Measurements from ENCODE around the gene NKD1. TPM values are rescaled to one million over a fixed set of nuclear protein-coding genes. Genes with fewer than 3 reads are reported as not detected.
"Not testable (repeated sequence)": the region's sequence is repeated elsewhere in the genome, so short reads cannot be mapped to it uniquely, and the experiment has no call there.

Gene NKD1
- total RNA-seq, 1 experiment from 2014 or later, result 0.02 TPM

- Histone ChIP-seq H3K27ac (no peak overlapping the region), H3K4me3 (no peak overlapping the region), H3K4me1 (no peaks in the 10 kb centered on the region), H3K27me3 (no peaks in the 10 kb centered on the region), H3K36me3 (no peaks in the 10 kb centered on the region), H3K9me3 (replicated peaks) (no peaks in the 10 kb centered on the region)
- DNase-seq, result no peak
These were observed 19.4 kb upstream of the NKD1 start for GRCh38 chr16:50528820-50529219.

GRCh38 chr16:50529334-50529733 lies 18.9 kb upstream of the NKD1 start:
- H3K27me3 ChIP-seq, result no peaks in the 10 kb centered on the region
- DNase-seq, result no peak
- H3K4me3 ChIP-seq, result no peak overlapping the region
- no peaks in the 10 kb centered on the region for H3K36me3 ChIP-seq
- no peak overlapping the region for H3K27ac ChIP-seq
- H3K9me3 ChIP-seq (replicated peaks), result no peaks in the 10 kb centered on the region
- no peaks in the 10 kb centered on the region for H3K4me1 ChIP-seq

GRCh38 chr16:50530277-50531236 lies 17.6 kb upstream of the NKD1 start:
- no peak overlapping the region for H3K27ac ChIP-seq
- no peaks in the 10 kb centered on the region for H3K27me3 ChIP-seq
- H3K4me3 ChIP-seq, result no peak overlapping the region
- no peaks in the 10 kb centered on the region for H3K36me3 ChIP-seq
- DNase-seq, result no peak
- no peaks in the 10 kb centered on the region for H3K9me3 ChIP-seq (replicated peaks)
- no peaks in the 10 kb centered on the region for H3K4me1 ChIP-seq

GRCh38 chr16:50531359-50531758 lies 16.8 kb upstream of the NKD1 start:
- Histone ChIP-seq H3K4me3 (no peak overlapping the region), H3K9me3 (replicated peaks) (no peaks in the 10 kb centered on the region), H3K4me1 (no peaks in the 10 kb centered on the region), H3K27ac (no peak overlapping the region), H3K36me3 (no peaks in the 10 kb centered on the region), H3K27me3 (no peaks in the 10 kb centered on the region)
- DNase-seq, result no peak

- H3K4me3 ChIP-seq, result no peak overlapping the region
- H3K9me3 ChIP-seq (replicated peaks), result no peaks in the 10 kb centered on the region
- DNase-seq, result no peak
- H3K36me3 ChIP-seq, result no peaks in the 10 kb centered on the region
- no peak overlapping the region for H3K27ac ChIP-seq
- H3K27me3 ChIP-seq, result no peaks in the 10 kb centered on the region
- no peaks in the 10 kb centered on the region for H3K4me1 ChIP-seq
These were observed 16.3 kb upstream of the NKD1 start for GRCh38 chr16:50531901-50532300.

- DNase-seq, result no peak
- Histone ChIP-seq H3K9me3 (replicated peaks) (no peaks in the 10 kb centered on the region), H3K4me3 (no peak overlapping the region), H3K27ac (no peak overlapping the region), H3K27me3 (no peaks in the 10 kb centered on the region), H3K36me3 (no peaks in the 10 kb centered on the region), H3K4me1 (no peaks in the 10 kb centered on the region)
These were observed 15.6 kb upstream of the NKD1 start for GRCh38 chr16:50532576-50532975.

- Histone ChIP-seq H3K4me3 (no peak overlapping the region), H3K36me3 (no peaks in the 10 kb centered on the region), H3K4me1 (no peaks in the 10 kb centered on the region), H3K27ac (no peak overlapping the region), H3K9me3 (replicated peaks) (no peaks in the 10 kb centered on the region), H3K27me3 (no peaks in the 10 kb centered on the region)
- no peak for DNase-seq
These were observed 14.9 kb upstream of the NKD1 start for GRCh38 chr16:50533317-50533716.

- Histone ChIP-seq H3K27ac (no peak overlapping the region), H3K4me3 (no peak overlapping the region), H3K9me3 (replicated peaks) (no peaks in the 10 kb centered on the region), H3K27me3 (no peaks in the 10 kb centered on the region), H3K4me1 (no peaks in the 10 kb centered on the region), H3K36me3 (no peaks in the 10 kb centered on the region)
- no peak for DNase-seq
These were observed 14.1 kb upstream of the NKD1 start for GRCh38 chr16:50534091-50534490.

GRCh38 chr16:50534556-50534955 lies 13.6 kb upstream of the NKD1 start:
- Histone ChIP-seq H3K4me1 (no peaks in the 10 kb centered on the region), H3K27ac (no peak overlapping the region), H3K9me3 (replicated peaks) (no peaks in the 10 kb centered on the region), H3K4me3 (no peak overlapping the region), H3K27me3 (no peaks in the 10 kb centered on the region), H3K36me3 (no peaks in the 10 kb centered on the region)
- no peak for DNase-seq

- no peaks in the 10 kb centered on the region for H3K4me1 ChIP-seq
- no peaks in the 10 kb centered on the region for H3K9me3 ChIP-seq (replicated peaks)
- no peak overlapping the region for H3K27ac ChIP-seq
- no peak overlapping the region for H3K4me3 ChIP-seq
- DNase-seq, result no peak
- no peaks in the 10 kb centered on the region for H3K27me3 ChIP-seq
- no peaks in the 10 kb centered on the region for H3K36me3 ChIP-seq
These were observed 13.2 kb upstream of the NKD1 start for GRCh38 chr16:50534958-50535357.

- H3K36me3 ChIP-seq, result no peaks in the 10 kb centered on the region
- no peaks in the 10 kb centered on the region for H3K9me3 ChIP-seq (replicated peaks)
- no peaks in the 10 kb centered on the region for H3K4me1 ChIP-seq
- H3K27me3 ChIP-seq, result no peaks in the 10 kb centered on the region
- H3K4me3 ChIP-seq, result no peak overlapping the region
- H3K27ac ChIP-seq, result no peak overlapping the region
- no peak for DNase-seq
These were observed 12.5 kb upstream of the NKD1 start for GRCh38 chr16:50535506-50536257.

GRCh38 chr16:50536258-50536645 lies 11.9 kb upstream of the NKD1 start:
- not testable (repeated sequence) for H3K27me3 ChIP-seq; DNase-seq; H3K36me3 ChIP-seq; H3K4me1 ChIP-seq; H3K9me3 ChIP-seq (replicated peaks); H3K4me3 ChIP-seq; H3K27ac ChIP-seq

GRCh38 chr16:50537533-50538290 lies 10.5 kb upstream of the NKD1 start:
- H3K36me3 ChIP-seq, result no peaks in the 10 kb centered on the region
- no peak overlapping the region for H3K27ac ChIP-seq
- no peak for DNase-seq
- H3K9me3 ChIP-seq (replicated peaks), result no peaks in the 10 kb centered on the region
- no peaks in the 10 kb centered on the region for H3K4me1 ChIP-seq
- no peak overlapping the region for H3K4me3 ChIP-seq
- H3K27me3 ChIP-seq, result no peaks in the 10 kb centered on the region

- Histone ChIP-seq H3K27me3 (no peaks in the 10 kb centered on the region), H3K9me3 (replicated peaks) (no peaks in the 10 kb centered on the region), H3K27ac (no peak overlapping the region)
These were observed 9.7 kb upstream of the NKD1 start for GRCh38 chr16:50538411-50539052.

More at GRCh38 chr16:50538411-50539052, 9.7 kb upstream of the NKD1 start:
- no peak for DNase-seq
- no peak overlapping the region for H3K4me3 ChIP-seq
- no peaks in the 10 kb centered on the region for H3K4me1 ChIP-seq
- no peaks in the 10 kb centered on the region for H3K36me3 ChIP-seq

All from SJCRH30 (cell line).